Testis (tissue), 2 donors: ENCODE measurements around the gene SLC6A12.

ENCODE experiments used
- POLR2A ChIP-seq: fragments of 450-650 bp; IDR thresholded peaks from one replicate; pipeline ENCODE4 v1.6.1; 2017; ENCODE audit warnings: antibody characterized with exemption, mild to moderate bottlenecking, moderate library complexity
- TF ChIP-seq, protein P1 (sequence below), 3 experiments: fragments of 450-650 bp in 2 of 3; fragments of 200-600 bp in 1 of 3; sonication (generic) in 1 of 3; IDR thresholded peaks; one replicate each; pipeline ENCODE4 v1.5.1; 2016 to 2019; ENCODE audit warnings: antibody characterized with exemption in 3 of 3, mild to moderate bottlenecking in 2 of 3, moderate library complexity in 1 of 3

DNA sequence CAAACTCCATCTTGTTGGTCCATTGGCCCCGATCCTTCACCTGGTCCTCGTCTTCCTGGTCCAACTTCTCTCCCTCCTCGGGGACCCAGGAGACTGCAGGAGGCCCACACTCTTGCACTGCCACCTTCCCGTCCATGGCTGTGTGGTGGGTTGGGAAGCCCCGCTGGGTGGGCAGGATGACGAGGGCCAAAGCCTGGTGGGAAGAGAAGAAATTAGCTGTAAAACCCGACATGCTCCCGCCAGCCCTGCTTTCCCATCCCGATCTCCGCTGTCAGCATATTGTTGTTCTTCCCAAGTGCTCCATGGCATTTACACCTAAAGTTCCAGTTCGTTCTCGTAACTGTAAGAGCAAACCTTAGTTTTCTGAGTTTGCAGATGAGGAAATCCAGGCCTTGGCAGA is 4.1 kb downstream of the SLC6A12 start:
- TF ChIP-seq POLR2A = no peak
- TF ChIP-seq, protein P1, sequence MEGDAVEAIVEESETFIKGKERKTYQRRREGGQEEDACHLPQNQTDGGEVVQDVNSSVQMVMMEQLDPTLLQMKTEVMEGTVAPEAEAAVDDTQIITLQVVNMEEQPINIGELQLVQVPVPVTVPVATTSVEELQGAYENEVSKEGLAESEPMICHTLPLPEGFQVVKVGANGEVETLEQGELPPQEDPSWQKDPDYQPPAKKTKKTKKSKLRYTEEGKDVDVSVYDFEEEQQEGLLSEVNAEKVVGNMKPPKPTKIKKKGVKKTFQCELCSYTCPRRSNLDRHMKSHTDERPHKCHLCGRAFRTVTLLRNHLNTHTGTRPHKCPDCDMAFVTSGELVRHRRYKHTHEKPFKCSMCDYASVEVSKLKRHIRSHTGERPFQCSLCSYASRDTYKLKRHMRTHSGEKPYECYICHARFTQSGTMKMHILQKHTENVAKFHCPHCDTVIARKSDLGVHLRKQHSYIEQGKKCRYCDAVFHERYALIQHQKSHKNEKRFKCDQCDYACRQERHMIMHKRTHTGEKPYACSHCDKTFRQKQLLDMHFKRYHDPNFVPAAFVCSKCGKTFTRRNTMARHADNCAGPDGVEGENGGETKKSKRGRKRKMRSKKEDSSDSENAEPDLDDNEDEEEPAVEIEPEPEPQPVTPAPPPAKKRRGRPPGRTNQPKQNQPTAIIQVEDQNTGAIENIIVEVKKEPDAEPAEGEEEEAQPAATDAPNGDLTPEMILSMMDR (IDR thresholded peaks at IDR 0.05) = no peak
